Karpas-422 (cell line): ENCODE data around the gene GPR87. TPM values are rescaled to one million over a fixed set of nuclear protein-coding genes. Genes with fewer than 3 reads are reported as not detected.

ENCODE experiments used
- DNase-seq: peaks from one replicate; pipeline ENCODE4 v3.0.0-alpha.2; 2015
- H2AFZ ChIP-seq: fragments of 200-600 bp; sonication (generic); 2 replicates; pipeline ENCODE4 v1.6.1; 2014; ENCODE audit warnings: antibody characterized with exemption, low read length, mixed read lengths
- H3K27ac ChIP-seq: fragments of 200-600 bp; sonication (generic); 2 replicates; pipeline ENCODE4 v1.5.1; 2014; ENCODE audit warnings: mild to moderate bottlenecking, low read length, moderate library complexity
- H3K27me3 ChIP-seq: fragments of 200-600 bp; sonication (generic); 2 replicates; pipeline ENCODE4 v1.6.1; 2014; ENCODE audit warnings: low read length, mixed read lengths
- H3K36me3 ChIP-seq: fragments of 200-600 bp; sonication (generic); 2 replicates; pipeline ENCODE4 v1.6.1; 2014; ENCODE audit warnings: low read length, mixed read lengths; ENCODE audit not compliant: insufficient read depth
- H3K4me1 ChIP-seq: fragments of 200-600 bp; sonication (generic); 2 replicates; pipeline ENCODE4 v1.6.1; 2014; ENCODE audit warnings: mild to moderate bottlenecking, low read length, mixed read lengths
- H3K4me2 ChIP-seq: fragments of 200-600 bp; sonication (generic); 2 replicates; pipeline ENCODE4 v1.6.1; 2014; ENCODE audit warnings: low read length, low read depth, mild to moderate bottlenecking; ENCODE audit not compliant: poor library complexity, severe bottlenecking
- H3K4me3 ChIP-seq: fragments of 200-600 bp; sonication (generic); 2 replicates; pipeline ENCODE4 v1.5.1; 2014; ENCODE audit warnings: mild to moderate bottlenecking, antibody characterized with exemption, low read length, mixed read lengths
- H3K79me2 ChIP-seq: fragments of 200-600 bp; sonication (generic); 2 replicates; pipeline ENCODE4 v1.6.1; 2014; ENCODE audit warnings: mild to moderate bottlenecking, low read length, mixed read lengths
- H3K9ac ChIP-seq: fragments of 200-600 bp; sonication (generic); 2 replicates; pipeline ENCODE4 v1.6.0; 2014; ENCODE audit warnings: low read length
- H3K9me2 ChIP-seq: fragments of 200-600 bp; sonication (generic), shearing (Covaris generic); replicated peaks from 2 replicates; pipeline ENCODE4 v1.6.0; 2014; ENCODE audit warnings: mild to moderate bottlenecking, low read length, moderate library complexity; ENCODE audit not compliant: insufficient read depth
- H3K9me3 ChIP-seq: fragments of 300-700, 200-600 bp; sonication (generic); 2 replicates; pipeline ENCODE4 v1.6.1; 2014; ENCODE audit warnings: low read length, mixed read lengths
- H4K20me1 ChIP-seq: fragments of 200-600 bp; sonication (generic); 2 replicates; pipeline ENCODE4 v1.6.1; 2014; ENCODE audit warnings: mild to moderate bottlenecking, antibody characterized with exemption, low read length, low read depth; ENCODE audit not compliant: insufficient read depth
- total RNA-seq: library from RNA; depleted of rRNA; stranded (reverse); fragments of >200 nt; shearing (Covaris generic); gene quantifications from 2 replicates; pipeline ENCODE4 v1.2.3, GENCODE V29; 2014; ENCODE audit warnings: low replicate concordance

Gene GPR87
- total RNA-seq, 1 experiment from 2014 or later = not detected

- no peak overlapping the region for H3K27ac ChIP-seq
- no peak overlapping the region for H3K4me2 ChIP-seq
- no peaks in the 10 kb centered on the region for H3K79me2 ChIP-seq
Observed at GRCh38 chr3:151275091-151275490, 41.5 kb downstream of the GPR87 start.

GRCh38 chr3:151269631-151270030, 47.0 kb downstream of the GPR87 start:
- Histone ChIP-seq H3K27me3 (no peaks in the 10 kb centered on the region), H3K9me3 (no peaks in the 10 kb centered on the region), H3K9ac (no peak overlapping the region), H2AFZ (no peak overlapping the region), H3K27ac (no peak overlapping the region), H3K4me3 (no peak overlapping the region), H3K36me3 (no peaks in the 10 kb centered on the region), H3K4me1 (peaks cover 17% of the 10 kb centered on the region), H3K9me2 (no peaks in the 10 kb centered on the region), H3K4me2 (no peak overlapping the region), H3K79me2 (no peaks in the 10 kb centered on the region), H4K20me1 (no peaks in the 10 kb centered on the region)
- no peak for DNase-seq

More at GRCh38 chr3:151275091-151275490, 41.5 kb downstream of the GPR87 start:
- H3K4me3 ChIP-seq = no peak overlapping the region
- DNase-seq = no peak
- no peaks in the 10 kb centered on the region for H3K9me2 ChIP-seq
- no peak overlapping the region for H3K9ac ChIP-seq
- H4K20me1 ChIP-seq = no peaks in the 10 kb centered on the region
- no peaks in the 10 kb centered on the region for H3K9me3 ChIP-seq
- peaks cover 5% of the 10 kb centered on the region for H3K4me1 ChIP-seq
- H3K27me3 ChIP-seq = no peaks in the 10 kb centered on the region
- H2AFZ ChIP-seq = no peak overlapping the region
- H3K36me3 ChIP-seq = no peaks in the 10 kb centered on the region

- Histone ChIP-seq H3K4me3 (no peak overlapping the region), H3K36me3 (no peaks in the 10 kb centered on the region), H3K4me1 (peaks cover 17% of the 10 kb centered on the region), H3K4me2 (no peak overlapping the region), H3K27ac (no peak overlapping the region), H3K79me2 (no peaks in the 10 kb centered on the region), H3K9me2 (no peaks in the 10 kb centered on the region), H3K9me3 (no peaks in the 10 kb centered on the region), H3K27me3 (no peaks in the 10 kb centered on the region), H2AFZ (no peak overlapping the region), H3K9ac (no peak overlapping the region), H4K20me1 (no peaks in the 10 kb centered on the region)
- no peak for DNase-seq
Observed at GRCh38 chr3:151268267-151269235, 48.1 kb downstream of the GPR87 start.

- H3K27ac ChIP-seq = no peak overlapping the region
- H3K9ac ChIP-seq = no peak overlapping the region
- peaks cover 17% of the 10 kb centered on the region for H3K4me1 ChIP-seq
- no peaks in the 10 kb centered on the region for H3K79me2 ChIP-seq
- no peak for DNase-seq
- H3K27me3 ChIP-seq = no peaks in the 10 kb centered on the region
- no peak overlapping the region for H3K4me2 ChIP-seq
- no peaks in the 10 kb centered on the region for H3K36me3 ChIP-seq
- H3K9me3 ChIP-seq = no peaks in the 10 kb centered on the region
- H4K20me1 ChIP-seq = no peaks in the 10 kb centered on the region
- no peak overlapping the region for H3K4me3 ChIP-seq
- H2AFZ ChIP-seq = no peak overlapping the region
- no peaks in the 10 kb centered on the region for H3K9me2 ChIP-seq
Observed at GRCh38 chr3:151267066-151267465, 49.6 kb downstream of the GPR87 start.

GRCh38 chr3:151265866-151266265, 50.8 kb downstream of the GPR87 start:
- Histone ChIP-seq H3K9me3 (no peaks in the 10 kb centered on the region), H3K79me2 (no peaks in the 10 kb centered on the region), H3K27me3 (no peaks in the 10 kb centered on the region), H4K20me1 (no peaks in the 10 kb centered on the region), H3K4me2 (peak overlapping the region; percentile 18), H2AFZ (no peak overlapping the region), H3K9me2 (no peaks in the 10 kb centered on the region), H3K36me3 (no peaks in the 10 kb centered on the region), H3K4me3 (no peak overlapping the region), H3K27ac (no peak overlapping the region), H3K9ac (no peak overlapping the region), H3K4me1 (peaks cover 17% of the 10 kb centered on the region)
- DNase-seq = peak; percentile 84

- no peaks in the 10 kb centered on the region for H3K27me3 ChIP-seq
- no peaks in the 10 kb centered on the region for H3K36me3 ChIP-seq
- no peaks in the 10 kb centered on the region for H3K79me2 ChIP-seq
- H3K4me3 ChIP-seq = no peak overlapping the region
- H3K9me2 ChIP-seq = no peaks in the 10 kb centered on the region
- H3K9ac ChIP-seq = no peak overlapping the region
- H3K4me2 ChIP-seq = no peak overlapping the region
- H4K20me1 ChIP-seq = no peaks in the 10 kb centered on the region
- H2AFZ ChIP-seq = no peak overlapping the region
- no peak for DNase-seq
- peaks cover 13% of the 10 kb centered on the region for H3K4me1 ChIP-seq
- no peak overlapping the region for H3K27ac ChIP-seq
- H3K9me3 ChIP-seq = no peaks in the 10 kb centered on the region
Observed at GRCh38 chr3:151265166-151265565, 51.5 kb downstream of the GPR87 start.

GRCh38 chr3:151264605-151265004, 52.0 kb downstream of the GPR87 start:
- Histone ChIP-seq H3K9me2 (no peaks in the 10 kb centered on the region), H3K4me1 (peaks cover 12% of the 10 kb centered on the region), H3K36me3 (no peaks in the 10 kb centered on the region), H3K27me3 (no peaks in the 10 kb centered on the region), H3K4me2 (no peak overlapping the region), H2AFZ (no peak overlapping the region), H3K27ac (no peak overlapping the region), H3K9me3 (no peaks in the 10 kb centered on the region), H3K9ac (no peak overlapping the region), H3K79me2 (no peaks in the 10 kb centered on the region), H4K20me1 (no peaks in the 10 kb centered on the region), H3K4me3 (no peak overlapping the region)
- no peak for DNase-seq

GRCh38 chr3:151262871-151263525, 53.6 kb downstream of the GPR87 start:
- Histone ChIP-seq H3K4me1 (peaks cover 12% of the 10 kb centered on the region), H3K4me2 (no peak overlapping the region), H3K36me3 (no peaks in the 10 kb centered on the region), H2AFZ (no peak overlapping the region), H3K79me2 (no peaks in the 10 kb centered on the region), H3K9me3 (no peaks in the 10 kb centered on the region), H3K27ac (no peak overlapping the region), H3K27me3 (no peaks in the 10 kb centered on the region), H3K9ac (no peak overlapping the region), H3K9me2 (no peaks in the 10 kb centered on the region), H4K20me1 (no peaks in the 10 kb centered on the region), H3K4me3 (no peak overlapping the region)
- no peak for DNase-seq
